Vagina (tissue), 2 donors: ENCODE data around the gene EFNA1.

ENCODE experiments used
- POLR2AphosphoS5 ChIP-seq, 2 donors: sonication (generic); formaldehyde crosslinking; IDR thresholded peaks; one replicate each; pipeline ENCODE4 v1.9.0; 2017; ENCODE audit warnings: antibody characterized with exemption in 2 of 2, mild to moderate bottlenecking in 2 of 2, low read depth in 1 of 2; ENCODE audit not compliant: insufficient read depth in 1 of 2
- TF ChIP-seq, protein P1 (sequence below), 3 experiments: fragments of 450-650 bp in 2 of 3; fragments of 200-600 bp in 1 of 3; sonication (generic) in 1 of 3; IDR thresholded peaks; one replicate each; pipeline ENCODE4 v1.5.1; 2017 to 2019; ENCODE audit warnings: antibody characterized with exemption in 3 of 3, mild to moderate bottlenecking in 2 of 3, moderate library complexity in 2 of 3

- TF ChIP-seq, protein P1, sequence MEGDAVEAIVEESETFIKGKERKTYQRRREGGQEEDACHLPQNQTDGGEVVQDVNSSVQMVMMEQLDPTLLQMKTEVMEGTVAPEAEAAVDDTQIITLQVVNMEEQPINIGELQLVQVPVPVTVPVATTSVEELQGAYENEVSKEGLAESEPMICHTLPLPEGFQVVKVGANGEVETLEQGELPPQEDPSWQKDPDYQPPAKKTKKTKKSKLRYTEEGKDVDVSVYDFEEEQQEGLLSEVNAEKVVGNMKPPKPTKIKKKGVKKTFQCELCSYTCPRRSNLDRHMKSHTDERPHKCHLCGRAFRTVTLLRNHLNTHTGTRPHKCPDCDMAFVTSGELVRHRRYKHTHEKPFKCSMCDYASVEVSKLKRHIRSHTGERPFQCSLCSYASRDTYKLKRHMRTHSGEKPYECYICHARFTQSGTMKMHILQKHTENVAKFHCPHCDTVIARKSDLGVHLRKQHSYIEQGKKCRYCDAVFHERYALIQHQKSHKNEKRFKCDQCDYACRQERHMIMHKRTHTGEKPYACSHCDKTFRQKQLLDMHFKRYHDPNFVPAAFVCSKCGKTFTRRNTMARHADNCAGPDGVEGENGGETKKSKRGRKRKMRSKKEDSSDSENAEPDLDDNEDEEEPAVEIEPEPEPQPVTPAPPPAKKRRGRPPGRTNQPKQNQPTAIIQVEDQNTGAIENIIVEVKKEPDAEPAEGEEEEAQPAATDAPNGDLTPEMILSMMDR (IDR thresholded peaks at IDR 0.05): no peak
- TF ChIP-seq POLR2AphosphoS5 (IDR thresholded peaks at IDR 0.05; ENCODE audit: insufficient read depth in 1 of 2, low read depth in 1 of 2): no peak
Measured at GRCh38 chr1:155133799-155134281, 6.2 kb downstream of the EFNA1 start.
